Bronchial epithelial cell (primary cell): ENCODE results near the gene NEDD4L. TPM values are rescaled to one million over a fixed set of nuclear protein-coding genes. Genes with fewer than 3 reads are reported as not detected.
A peak's percentile ranks its signal among the peaks of the same experiment; 100 is the strongest.
"Not testable (repeated sequence)": the region's sequence is repeated elsewhere in the genome, so short reads cannot be mapped to it uniquely, and the experiment has no call there.

Experiments used
- DNase-seq: peaks from one replicate; pipeline ENCODE4 v3.0.0-alpha.2; 2010; ENCODE audit warnings: low read depth
- FAIRE-seq: peaks from 2 replicates; lab custom pipeline; 2011; peaks lifted over from hg19 to GRCh38; lab: Jason Lieb, UNC
- H3K27me3 ChIP-seq: 2 replicates; pipeline ENCODE4 v1.5.1; 2011; ENCODE audit warnings: low read length; ENCODE audit not compliant: control insufficient read depth, insufficient read depth
- H3K36me3 ChIP-seq: 2 replicates; pipeline ENCODE4 v1.5.1; 2011; ENCODE audit warnings: low read length; ENCODE audit not compliant: control insufficient read depth, insufficient read depth
- H3K4me3 ChIP-seq: 2 replicates; pipeline ENCODE4 v1.5.1; 2011; ENCODE audit warnings: mild to moderate bottlenecking, low read depth, low read length, control low read depth
- total RNA-seq: library from RNA; depleted of rRNA; stranded (reverse); fragments of >200 nt; gene quantifications from 2 replicates; pipeline ENCODE4 v1.2.1, GENCODE V29; 2014
- TF ChIP-seq, protein P1 (sequence below): IDR thresholded peaks from 2 replicates; pipeline ENCODE4 v1.5.1; 2011; ENCODE audit warnings: mild to moderate bottlenecking, moderate library complexity, low read length, control low read depth, inconsistent platforms; ENCODE audit not compliant: insufficient read depth, severe bottlenecking

The NEDD4L gene
- total RNA-seq, 1 donor from 2014 or later = 11.3 TPM

DNA sequence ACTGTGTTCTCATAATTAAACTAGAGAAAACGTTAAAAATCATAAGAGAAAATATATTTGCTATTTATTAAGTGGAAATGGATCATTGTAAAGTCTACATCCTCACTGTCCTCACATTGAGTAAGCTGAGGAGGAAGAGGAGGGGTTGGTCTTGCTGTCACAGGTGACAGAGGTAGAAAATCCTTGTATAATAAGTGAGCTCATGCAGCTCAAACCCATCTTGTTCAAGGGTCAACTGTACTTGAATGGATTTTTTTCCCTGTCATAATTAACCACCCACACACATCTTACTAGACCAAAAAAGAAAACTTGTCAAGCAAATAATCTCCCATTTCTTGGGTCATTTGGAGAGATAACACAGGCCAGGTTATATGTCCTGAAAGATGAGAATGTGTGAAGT lies 231.2 kb downstream of the NEDD4L start:
- FAIRE-seq (no peak), DNase-seq (no peak)
- no peaks in the 10 kb centered on the region for H3K27me3 ChIP-seq
- H3K4me3 ChIP-seq = no peak overlapping the region
- TF ChIP-seq, protein P1, sequence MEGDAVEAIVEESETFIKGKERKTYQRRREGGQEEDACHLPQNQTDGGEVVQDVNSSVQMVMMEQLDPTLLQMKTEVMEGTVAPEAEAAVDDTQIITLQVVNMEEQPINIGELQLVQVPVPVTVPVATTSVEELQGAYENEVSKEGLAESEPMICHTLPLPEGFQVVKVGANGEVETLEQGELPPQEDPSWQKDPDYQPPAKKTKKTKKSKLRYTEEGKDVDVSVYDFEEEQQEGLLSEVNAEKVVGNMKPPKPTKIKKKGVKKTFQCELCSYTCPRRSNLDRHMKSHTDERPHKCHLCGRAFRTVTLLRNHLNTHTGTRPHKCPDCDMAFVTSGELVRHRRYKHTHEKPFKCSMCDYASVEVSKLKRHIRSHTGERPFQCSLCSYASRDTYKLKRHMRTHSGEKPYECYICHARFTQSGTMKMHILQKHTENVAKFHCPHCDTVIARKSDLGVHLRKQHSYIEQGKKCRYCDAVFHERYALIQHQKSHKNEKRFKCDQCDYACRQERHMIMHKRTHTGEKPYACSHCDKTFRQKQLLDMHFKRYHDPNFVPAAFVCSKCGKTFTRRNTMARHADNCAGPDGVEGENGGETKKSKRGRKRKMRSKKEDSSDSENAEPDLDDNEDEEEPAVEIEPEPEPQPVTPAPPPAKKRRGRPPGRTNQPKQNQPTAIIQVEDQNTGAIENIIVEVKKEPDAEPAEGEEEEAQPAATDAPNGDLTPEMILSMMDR = no peak
- peaks cover 3% of the 10 kb centered on the region for H3K36me3 ChIP-seq

DNA sequence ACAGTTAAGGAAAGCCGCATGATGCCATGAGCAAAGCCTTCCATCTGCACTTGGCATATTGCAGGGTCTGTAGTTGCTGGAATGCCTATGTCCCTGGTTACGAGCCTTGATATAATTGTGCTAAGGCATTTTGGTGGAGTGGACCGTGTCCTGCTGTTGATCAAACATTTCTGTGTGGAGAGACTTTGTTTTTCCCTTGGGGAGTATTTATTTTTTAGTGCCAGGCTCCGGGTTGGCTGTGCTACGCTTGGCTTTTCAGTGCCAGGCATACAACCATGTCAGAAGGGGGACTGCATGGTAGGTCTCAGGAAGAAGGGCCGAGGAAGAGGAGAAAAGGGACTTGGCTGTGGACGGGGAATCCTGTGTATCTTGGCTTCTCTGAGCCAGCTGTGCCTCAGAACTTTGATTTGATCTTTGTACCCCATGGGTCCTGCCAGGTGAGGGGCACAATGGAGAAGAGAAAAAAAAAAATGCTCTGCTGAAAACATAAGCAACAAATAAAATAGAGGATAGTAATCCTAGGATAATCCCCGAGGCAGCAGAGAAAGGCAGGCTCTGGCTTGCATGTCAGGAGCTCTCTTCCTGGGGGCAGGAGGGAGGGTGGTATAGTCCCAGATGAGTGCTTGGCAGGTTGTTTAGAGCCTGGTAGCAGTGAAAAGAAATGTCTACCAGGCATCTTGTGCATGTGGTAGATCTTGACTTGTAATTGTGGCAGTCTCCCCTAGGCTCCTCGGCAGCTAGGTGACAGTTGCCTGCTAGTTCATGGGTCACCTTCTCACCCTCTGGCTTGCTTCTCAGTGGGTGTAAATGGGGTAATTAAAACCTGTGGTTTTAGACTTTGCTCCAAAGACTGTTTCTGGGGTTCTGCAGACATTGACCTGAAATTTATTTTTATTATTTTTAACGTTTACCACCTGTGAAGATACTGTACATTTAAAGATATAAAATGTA lies 233.0 kb downstream of the NEDD4L start:
- TF ChIP-seq, protein P1 = no peak
- no peak for FAIRE-seq
- peak; percentile 65 for DNase-seq
- H3K36me3 ChIP-seq = peaks cover 3% of the 10 kb centered on the region
- H3K27me3 ChIP-seq = no peaks in the 10 kb centered on the region
- no peak overlapping the region for H3K4me3 ChIP-seq

DNA sequence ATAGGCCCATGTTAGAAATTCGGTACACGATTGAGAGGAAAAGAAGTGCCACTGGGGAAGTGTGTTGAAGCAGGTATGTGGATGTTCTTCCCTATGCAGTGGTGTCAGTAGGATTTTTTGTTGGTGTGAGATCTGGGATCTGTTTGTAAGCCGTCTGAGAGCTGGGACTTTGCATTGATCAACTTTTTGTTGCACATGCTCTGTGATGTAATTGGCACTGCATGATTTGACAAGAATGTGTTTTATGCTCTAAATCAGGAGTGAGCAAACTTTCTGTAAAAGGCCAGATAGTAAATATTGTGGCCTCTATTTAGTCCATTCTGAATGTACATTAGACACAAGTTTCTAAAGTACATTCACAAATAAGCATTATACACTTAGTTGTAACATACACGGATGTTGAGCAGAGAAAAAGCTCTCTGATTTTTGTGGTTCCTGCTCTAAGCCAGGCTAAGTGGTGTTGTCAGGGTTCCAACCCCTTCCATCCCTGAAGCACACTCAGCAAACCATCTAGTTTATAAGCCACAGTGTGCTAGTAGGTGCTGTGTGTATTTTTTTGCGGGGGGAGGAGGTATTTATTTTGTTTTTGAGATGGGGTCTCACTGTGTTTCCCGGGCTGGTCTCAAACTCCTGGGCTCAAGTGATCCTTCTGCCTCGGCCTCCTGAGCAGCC lies 235.6 kb downstream of the NEDD4L start:
- no peak overlapping the region for H3K4me3 ChIP-seq
- no peaks in the 10 kb centered on the region for H3K27me3 ChIP-seq
- no peak for DNase-seq
- FAIRE-seq = no peak
- H3K36me3 ChIP-seq = no peaks in the 10 kb centered on the region
- TF ChIP-seq, protein P1 = no peak

DNA sequence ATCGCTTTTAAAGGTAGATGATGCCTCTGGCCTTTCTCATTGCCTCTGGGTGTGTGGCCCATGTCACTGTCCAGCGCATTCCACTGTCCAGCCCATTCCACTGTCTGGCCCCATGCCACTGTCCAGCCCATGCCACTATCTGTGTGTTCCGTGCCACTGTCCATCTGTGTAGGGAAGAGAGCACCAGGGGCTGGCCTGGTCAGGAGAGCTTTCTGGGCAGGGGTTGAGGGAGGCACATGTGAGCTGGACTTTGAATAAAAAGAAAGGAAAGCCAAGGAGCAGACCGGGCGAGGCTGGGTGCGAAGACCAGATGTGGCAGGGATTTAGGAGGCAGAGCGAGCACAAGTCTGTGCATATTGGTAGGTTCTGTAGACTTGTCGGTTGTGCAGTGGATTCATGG lies 236.2 kb downstream of the NEDD4L start:
- DNase-seq = no peak
- no peaks in the 10 kb centered on the region for H3K27me3 ChIP-seq
- H3K4me3 ChIP-seq = no peak overlapping the region
- TF ChIP-seq, protein P1 = no peak
- H3K36me3 ChIP-seq = no peaks in the 10 kb centered on the region
- no peak for FAIRE-seq

DNA sequence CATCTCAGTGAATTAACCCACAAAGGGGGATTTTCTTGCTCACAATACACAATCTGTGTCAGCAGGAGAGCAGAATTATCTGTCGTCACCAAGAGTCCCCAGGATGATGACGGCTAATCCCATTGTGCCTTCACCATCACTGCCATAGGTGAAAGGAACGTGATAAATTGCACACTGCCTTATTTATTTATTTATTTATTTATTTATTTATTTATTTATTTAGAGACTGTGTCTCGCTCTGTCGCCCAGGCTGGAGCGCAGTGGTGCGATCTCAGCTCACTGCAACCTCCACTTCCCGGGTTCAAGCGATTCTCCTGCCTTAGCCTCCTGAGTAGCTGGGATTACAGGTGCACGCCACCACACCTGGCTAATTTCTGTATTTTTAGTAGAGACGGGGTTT lies 238.8 kb downstream of the NEDD4L start:
- not testable (repeated sequence) for H3K27me3 ChIP-seq, FAIRE-seq, DNase-seq, H3K4me3 ChIP-seq, H3K36me3 ChIP-seq
